ENCODE measurements around the gene C5.
"Not testable (repeated sequence)": the region's sequence is repeated elsewhere in the genome, so short reads cannot be mapped to it uniquely, and the experiment has no call there.

Gene C5

DNA sequence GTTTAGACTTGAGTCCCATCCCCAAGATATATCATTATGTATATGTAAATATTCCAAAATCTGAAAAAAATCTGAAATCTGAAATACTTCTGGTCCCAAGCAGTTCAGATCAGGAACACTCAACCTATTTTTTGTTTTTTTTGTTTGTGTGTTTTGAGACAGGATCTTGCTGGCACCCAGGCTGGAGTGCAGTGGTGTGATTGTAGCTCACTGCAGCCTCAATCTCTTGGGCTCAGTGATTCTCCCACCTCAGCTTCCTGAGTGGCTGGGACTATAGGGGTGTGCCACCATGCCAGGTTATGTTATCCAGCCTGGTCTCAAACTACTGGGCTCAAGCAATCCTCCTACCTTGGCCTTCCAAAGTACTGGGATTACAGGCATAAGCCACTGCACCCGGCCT, 72.8 kb downstream of the C5 start:
- DNase-seq = no peak

DNA sequence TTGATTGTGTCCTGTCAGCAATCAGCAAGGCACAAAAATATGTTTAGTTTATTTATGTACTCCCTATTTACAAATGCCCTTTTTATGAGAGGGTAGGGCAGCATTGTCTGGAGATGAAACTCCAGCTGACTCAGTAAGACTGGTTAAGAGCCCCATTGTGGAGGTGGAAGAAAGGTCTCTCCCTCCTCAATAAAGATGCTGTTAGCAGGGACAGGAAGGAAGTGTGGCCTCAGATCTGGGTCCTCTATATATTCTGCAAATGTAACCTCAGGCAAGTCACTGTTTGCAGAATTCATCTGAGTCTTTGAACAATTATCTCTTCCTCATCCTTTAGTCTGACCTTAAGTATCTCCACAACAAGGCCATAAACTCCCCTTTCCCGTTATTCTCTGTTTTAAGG, 75.2 kb downstream of the C5 start:
- no peak for DNase-seq

DNA sequence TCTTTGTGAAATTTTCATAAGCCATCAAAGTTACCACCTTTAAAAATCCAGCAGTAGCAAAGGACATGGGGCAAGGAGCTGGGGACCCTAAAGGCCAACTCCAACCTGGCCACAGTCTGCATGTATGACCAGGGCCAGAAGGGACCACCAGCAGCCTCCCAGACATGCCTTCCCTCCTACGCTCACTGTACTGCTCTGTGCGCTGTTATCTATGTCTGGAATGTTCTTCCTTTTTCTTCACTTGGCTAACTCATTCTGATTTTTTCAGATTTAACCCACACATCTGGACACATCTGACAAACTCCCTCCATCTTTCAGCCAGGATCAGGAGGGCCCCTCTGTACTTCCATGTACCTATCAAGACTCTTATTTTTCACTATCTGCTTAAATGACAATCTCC, 75.9 kb downstream of the C5 start:
- no peak for DNase-seq

DNA sequence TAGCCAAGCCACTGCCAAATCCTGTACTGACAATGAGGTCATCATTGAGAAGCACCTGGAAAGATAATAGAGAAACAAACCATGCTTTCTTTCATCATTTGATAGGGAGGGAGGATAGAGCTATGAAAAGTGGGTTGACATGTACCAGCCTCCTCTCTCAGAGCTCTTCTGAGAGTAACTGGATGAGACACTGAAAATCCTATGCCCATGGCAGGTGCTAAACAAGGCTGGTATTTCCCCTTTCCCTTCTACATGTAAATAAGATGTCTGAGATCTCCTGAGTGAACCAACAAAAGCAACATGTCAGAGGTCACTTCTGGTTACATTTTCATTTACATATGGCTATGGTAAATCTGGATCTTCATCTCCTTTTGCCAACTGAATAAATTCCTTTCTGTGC, 78.1 kb downstream of the C5 start:
- DNase-seq = no peak

DNA sequence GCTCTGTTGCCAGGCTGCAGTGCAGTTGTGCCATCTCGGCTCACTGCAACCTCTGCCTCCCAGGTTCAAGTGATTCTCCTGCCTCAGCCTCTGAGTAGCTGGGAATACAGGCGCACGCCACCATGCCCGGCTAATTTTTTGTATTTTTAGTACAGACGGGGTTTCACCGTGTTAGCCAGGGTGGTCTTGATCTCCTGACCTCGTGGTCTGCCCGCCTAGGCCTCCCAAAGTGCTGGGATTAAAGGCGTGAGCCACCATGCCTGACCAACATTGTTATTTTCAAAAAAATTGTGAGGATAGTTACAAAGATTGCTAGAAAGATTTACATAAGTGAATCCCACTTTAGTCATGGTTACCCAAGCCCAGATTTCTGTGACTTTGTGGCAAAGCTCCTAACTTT, 78.6 kb downstream of the C5 start:
- not testable (repeated sequence) for DNase-seq

DNA sequence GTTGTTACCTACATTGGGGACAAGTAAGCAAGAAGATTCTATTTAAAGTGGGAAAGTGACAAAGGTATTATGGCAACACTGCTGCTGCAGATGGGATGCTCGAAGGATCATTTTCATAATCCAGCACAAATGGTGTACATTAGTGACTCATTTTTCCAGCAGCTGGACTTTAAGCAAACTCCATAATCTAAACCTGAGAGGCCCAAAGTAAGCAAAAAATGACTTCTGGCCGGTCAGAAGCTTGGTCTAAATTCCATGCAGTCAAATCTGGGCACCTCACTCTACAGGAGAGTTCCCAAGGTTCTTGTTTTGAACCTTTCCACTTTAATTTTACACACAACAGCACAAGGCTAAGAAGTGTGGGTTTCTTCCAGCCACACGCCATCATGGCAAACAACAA, 79.8 kb downstream of the C5 start:
- no peak for DNase-seq

DNA sequence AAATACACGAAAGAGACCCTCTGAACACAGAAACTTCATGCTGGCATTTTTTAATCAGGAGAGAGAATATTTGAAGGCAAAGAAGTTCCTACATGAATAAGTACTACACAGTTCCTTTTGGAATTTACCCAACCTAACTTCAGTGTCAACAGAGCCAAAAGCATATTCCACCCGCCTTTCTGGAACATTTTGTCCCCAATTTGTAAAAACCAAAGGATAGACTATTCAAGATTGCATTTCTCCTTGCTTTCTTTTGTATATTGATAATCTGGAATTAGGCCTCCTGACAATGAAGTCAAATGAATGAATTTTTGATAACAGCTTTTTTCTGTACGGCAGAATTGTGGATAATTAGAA, 84.1 kb downstream of the C5 start:
- DNase-seq = no peak

DNA sequence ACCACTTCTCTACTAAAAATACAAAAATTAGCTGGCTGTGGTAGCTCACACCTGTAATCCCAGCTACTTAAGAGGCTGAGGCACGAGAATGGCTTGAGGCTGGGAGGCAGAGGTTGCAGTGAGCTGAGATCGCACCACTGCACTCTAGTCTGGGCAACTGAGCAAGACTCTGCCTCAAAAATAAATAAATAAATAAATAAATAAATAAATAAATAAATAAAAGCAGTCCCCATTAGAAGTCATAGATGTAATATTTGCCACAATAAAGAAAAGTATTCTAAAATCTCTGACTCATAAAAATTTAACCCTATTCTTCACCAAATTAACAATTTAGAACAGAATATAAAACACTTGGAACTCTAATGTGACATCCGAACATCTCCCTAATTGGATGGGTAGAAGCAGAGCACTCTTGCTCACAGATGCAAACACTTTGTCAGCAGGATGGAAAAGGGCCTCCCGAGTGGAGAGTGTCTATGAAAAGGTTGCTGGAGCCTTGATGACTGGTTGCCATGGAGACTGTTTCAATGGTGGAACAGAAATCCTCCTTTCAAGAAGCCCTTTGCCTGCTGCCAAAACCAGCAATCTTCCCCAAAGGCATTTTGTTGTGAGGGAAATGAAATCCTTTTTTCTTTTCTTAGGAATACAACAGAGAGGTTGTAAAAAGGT, 84.6 kb downstream of the C5 start:
- peak; percentile 17 to 60 for DNase-seq

DNA sequence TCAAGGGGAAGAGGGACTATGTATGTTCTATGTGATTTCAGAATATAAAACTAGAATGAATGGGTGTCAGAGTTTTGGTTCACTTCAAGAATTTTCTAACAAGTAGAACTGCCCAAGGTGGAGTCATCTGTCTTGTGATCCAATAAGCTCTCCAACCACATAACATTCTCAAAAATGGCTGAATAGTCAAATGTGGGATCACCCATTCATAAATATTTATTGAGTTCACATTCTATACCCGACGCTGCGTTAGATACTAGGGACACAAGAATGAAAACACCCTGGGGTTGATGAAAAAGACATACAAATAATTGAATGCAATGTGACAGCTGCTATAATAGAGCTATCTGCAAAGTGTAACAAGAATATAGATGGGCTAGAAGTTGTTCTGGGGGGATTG, 88.1 kb downstream of the C5 start:
- DNase-seq = no peak

DNA sequence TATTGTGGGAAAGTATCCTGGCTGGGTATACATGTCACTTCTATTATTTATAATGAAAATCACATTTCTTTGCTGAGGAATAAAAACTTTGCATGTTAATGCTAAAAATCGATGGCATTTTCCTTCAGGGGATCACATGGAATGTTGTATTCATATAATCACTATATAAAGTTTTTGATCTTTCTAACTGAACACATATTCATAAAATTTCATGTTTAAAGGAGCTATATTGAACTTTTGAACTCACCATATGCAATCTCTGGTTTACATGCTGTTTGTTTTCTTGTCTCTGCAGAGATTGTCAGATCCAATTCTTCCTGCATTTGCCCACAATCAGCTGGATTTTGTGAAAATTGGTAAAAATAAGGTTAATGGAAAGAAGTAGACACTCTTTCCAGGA, 90.1 kb downstream of the C5 start:
- no peak for DNase-seq

DNA sequence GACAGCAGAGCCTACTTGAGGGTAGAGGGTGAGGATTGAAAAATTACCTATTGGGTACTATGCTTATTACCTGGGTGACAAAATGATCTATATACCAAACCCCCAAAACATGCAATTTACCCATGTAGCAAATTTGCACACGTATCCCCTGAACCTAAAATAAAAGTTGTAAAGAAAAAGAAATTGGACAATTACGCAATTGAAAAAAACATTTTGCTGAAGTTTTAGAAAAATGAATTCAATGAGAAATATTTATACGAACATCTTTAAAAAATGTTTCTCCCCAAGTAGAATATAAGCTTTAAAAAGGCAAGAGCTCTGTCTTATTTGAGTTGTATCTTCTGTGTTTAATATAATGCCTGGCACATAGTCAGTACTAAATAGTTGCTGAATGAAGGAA, 93.2 kb downstream of the C5 start:
- no peak for DNase-seq

DNA sequence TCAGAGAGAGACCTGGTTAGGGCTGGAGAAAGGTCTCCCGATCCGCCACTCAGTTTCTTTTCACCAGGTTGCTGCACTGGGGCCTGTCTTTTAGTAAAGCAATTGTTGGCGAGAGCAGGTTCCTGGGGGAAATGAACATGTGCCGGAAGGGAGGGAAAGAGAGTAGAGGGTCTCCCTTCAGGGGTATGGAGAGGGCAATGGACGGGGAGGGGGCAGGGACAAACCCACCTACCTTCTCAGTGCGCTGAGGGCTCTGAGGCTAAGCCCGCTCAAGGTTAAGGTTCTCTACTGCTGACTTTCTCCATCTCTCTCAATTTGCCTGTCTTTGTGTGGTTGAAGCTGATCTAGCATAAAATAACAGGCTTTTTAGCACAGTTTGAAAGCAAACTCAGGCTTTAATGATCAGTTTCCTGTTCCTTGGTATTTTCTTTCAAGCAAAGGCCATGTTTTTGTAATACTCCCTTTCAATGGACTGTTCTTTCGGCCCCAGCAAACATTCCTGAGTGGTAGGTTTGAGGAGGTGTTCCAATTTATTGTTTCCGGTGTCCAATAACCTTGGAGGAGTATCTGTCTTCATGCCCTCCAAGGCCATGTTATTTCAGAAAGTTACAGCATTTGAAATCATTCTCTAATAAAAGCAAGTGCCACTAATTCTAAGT, 98.0 kb downstream of the C5 start:
- DNase-seq = no peak

DNA sequence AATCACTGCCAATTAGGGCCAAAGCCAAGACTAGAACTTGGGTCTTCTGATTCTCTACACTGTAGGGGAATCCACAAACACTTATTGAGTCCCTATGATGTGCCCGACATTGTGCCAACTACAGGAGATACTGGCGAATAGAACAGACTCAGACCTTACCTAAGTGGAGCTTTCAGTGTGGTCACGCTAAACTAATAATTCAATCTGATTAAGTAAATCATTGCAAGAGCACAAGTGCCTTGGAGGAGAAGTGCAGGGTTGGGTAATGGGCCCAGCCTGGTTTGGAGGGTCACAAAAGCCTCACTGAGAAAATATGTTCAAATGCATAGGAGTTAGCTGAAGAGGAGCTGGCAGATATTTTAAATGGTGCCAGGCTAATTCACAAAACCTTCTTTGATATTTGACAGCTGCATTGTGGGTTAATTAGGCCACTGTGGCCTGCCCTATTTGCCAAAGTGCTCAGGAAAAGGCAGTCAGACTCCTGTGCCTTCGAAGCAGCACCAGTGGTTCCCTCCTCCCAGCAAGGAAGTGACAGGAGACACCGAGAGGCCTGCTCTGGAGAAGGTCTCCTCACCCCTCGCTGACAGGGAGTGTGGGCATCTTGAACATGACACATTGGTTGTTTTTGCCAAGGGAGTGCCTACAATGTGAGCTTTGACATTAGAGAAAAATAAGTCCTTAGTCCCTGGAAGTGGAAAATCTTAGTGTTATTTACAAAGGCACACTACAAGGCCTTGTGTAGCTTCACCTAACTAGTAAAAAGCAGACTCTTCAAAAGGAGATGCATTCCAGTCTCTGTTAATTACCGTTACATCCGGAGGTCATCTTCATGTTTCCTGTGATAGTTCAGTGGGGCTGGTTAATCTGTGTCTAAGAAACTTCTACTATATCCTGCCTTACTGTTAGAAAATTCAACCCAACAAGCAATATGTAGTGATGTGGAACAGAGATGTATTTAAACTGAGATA, 99.4 kb downstream of the C5 start:
- no peak for DNase-seq

DNA sequence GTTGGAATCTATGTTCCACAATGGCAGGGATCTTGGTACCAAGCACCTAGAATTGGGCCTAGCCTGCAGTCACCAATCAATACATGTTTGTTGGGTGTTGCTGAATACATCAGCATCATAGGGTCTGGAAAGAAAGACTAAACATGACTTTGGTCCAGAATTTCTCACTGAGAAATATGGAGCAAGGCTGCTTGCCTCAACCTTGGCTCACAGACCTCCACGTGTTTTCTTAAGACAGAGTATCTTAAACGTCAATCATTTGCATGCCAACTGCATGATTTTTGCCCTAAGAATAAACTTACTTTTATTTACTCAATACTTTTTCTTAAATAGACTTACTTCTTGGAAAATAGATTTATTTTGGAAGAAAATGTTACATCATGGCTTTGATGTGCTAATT, 100.8 kb downstream of the C5 start:
- DNase-seq = no peak

DNA sequence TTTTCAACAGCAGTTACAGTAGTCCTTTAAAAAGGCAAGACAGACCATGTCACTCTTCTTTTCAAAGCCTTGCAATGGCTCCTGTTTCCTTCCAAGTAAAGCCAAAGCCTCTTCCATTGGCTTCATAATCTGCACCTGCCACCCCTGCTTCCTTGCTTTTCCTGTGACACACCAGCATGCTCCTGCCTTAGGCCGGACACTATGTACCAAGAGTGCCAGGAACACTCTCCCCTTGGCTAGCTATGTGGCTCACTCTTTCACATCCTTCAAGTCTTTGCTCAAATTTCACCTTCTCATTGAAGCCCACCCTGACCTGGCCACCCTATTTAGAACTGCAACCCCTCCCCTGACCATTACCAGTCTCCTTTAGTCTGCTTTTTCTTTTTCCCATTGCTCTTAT, 101.3 kb downstream of the C5 start:
- DNase-seq = no peak

DNA sequence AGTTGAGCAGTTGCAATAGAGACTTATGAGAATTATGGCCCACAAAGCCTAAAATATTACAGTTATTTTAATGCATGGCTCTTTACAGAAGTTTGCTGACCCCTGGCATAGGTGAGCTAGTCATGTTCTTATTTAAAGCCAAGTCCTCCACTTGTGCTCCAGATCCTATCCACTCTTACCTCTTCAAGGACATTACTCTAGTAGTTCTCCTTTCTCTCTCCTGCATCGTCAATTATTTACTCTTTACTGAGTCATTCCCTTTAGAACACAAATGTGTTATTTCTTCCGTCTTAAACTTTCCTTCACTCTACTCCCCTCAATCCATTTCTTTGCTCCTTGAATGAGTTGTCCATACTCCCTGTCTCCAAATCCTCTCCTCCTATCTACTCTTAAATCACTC, 102.9 kb downstream of the C5 start:
- DNase-seq = no peak

DNA sequence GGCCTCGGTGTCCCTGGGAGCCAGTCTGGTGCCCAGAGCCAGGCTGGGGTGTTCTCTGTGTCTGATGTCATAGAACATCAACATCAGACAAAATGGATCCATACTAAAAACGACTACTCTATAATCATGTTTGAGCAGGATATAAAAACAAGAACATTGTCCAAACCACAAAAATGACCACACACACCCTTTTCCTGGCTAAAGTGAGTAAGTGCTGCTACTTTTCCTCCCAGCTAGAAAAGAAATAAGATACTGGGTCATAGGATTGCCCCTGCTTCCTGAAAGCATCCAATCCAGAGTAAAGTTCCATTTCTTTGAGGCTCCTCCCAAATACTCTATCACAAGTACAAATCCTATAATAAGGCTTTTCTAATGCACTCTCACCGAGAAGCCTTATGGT, 103.8 kb downstream of the C5 start:
- no peak for DNase-seq

DNA sequence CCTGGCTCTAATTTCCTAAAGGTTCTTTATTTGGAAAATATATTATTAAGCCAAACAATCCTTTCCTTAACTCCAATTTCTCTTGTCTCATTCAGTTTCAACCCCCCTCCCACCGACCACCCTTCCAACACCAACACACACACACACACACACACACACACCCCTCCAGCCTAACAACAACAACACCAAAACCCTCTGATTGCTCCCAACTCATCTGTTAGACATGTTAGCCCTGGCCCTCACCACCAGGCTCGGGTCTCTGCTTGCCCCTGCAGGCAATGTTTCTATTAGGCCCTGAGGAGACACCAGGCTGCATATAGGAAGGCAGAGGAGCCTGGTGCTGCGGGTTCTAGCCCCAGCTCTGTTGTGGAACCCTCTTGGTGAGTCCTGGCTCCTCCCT, 105.1 kb downstream of the C5 start:
- DNase-seq = no peak

DNA sequence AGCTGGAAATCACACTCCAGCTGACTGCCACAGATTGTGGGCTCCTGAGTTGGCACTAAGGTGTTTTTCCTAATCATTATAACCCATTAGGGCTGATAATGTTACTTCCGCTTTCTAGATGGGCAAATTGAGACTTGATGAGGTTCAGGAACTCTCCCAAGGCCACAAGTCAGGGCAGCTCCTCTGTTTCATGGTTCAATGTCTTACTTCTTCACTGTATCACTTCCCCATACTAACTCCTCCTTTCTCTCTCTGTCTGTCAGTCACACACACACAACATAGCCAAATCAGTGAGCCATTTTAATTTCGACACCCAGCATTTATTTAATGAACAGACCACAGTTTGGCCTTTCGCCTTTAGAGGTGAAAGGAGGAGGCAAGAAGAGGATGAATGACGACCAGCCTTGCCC, 105.6 kb downstream of the C5 start:
- no peak for DNase-seq

DNA sequence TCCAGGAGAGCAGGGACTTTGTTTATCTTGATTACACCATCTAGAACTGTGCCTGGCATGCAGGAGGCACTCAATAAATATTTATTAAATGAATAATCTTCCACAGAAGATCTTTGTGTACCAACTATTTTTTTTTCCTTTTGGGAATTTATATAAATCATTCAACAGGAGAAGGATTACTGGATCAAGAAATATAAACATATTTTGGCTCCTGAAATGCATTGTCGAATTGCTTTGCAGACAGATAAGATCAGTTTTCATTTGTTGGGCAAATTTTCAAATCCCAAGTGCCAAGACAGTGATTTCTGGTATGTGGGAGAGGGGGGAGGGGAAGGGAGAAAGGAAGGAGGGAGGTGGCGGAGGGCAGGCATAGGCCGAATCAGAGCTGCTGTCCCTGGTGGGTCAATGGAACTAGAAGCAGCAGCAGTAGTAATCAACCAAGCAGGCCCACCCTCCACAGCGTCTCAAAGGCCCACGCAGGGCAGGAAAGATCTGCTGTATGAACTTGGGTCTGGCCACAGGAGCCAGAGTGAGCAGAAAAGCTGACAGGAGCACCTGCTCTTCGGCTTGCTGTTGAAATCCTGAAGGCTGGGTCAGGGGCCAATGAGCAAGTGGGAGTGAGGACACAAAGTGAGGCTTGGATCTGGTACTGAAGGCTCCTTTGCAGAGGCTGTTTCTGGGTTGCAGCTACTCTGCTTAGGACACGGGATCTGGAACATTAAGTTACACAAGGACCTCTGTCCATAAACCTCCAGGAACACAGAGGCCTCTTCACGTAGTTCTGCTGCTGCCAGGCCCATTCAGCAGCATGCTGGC, 107.7 kb downstream of the C5 start:
- DNase-seq = no peak

DNA sequence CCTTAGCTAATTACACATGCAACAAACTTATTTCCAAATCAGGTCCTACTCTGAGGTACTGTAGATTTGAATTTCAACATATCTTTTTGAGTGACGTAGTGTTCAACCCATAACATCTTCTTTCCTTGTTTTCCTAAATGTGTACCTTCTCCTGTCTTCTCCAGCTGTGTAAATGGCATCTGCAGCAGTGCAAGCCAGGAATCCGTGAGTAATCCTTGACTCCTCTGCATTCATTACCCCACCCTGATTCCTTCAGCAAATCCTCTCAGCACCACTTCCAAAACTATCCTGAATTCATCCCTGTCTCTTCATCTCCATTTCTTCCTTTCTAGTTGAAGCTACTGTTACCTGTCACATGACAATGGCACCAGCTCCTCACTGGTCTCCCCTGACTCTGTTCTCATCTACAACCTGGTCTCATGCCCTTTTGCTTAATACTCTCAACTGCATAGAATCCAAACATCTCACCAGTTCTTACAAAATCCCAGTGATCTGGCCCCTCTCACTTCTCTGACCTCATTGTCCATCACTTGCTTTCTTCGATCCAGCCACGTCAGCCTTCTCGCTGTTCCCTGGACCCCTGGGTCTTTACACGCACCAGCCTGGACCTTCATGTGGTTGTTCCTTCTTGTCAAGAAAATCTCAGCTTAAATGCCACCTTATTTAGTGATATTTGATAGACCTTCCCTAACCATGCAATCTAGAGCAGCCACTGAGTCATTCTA, 108.9 kb downstream of the C5 start:
- no peak for DNase-seq

DNA sequence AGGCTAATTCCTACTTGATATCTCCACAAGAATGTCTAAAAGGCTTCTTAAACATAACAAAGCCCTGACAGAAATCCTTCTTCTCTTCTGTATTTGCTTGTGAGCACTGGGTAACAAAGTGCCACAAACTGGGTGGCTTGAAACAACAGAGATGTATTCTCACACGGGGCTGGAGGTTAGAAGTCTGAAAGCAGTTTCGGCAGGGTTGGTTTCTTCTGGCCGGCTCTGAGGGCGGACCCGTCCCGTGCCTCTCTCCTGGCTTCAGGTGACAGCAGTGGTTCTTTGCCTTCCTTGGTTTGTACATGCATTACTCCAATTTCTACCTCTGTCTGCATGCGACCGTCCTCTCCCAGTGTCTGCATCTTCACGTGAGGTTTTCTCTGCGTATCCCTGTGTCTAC, 109.5 kb downstream of the C5 start:
- no peak for DNase-seq
